ENCODE results near the gene NME1.
A peak's percentile ranks its signal among the peaks of the same experiment; 100 is the strongest.
"Not testable (repeated sequence)": the region's sequence is repeated elsewhere in the genome, so short reads cannot be mapped to it uniquely, and the experiment has no call there.

Gene NME1

GRCh38 chr17:51153210-51154072 is at the start of gene NME1:
TSS of gene NME1 (plus strand) at chr17:51153559. CDS start at chr17:51155655, 2,096 bp downstream.
- DNase-seq: peak; percentile 92 to 99

GRCh38 chr17:51107778-51108177 is 45.6 kb upstream of the NME1 start:
- DNase-seq: no peak

GRCh38 chr17:51112303-51113222 is 40.8 kb upstream of the NME1 start:
- peak in 1 of 2 donors; percentile 4 for DNase-seq

- DNase-seq: no peak
These were observed 38.2 kb upstream of the NME1 start for GRCh38 chr17:51115179-51115578.

- DNase-seq: no peak
These were observed 34.8 kb upstream of the NME1 start for GRCh38 chr17:51118330-51119195.

GRCh38 chr17:51119415-51120356 is 33.7 kb upstream of the NME1 start:
- DNase-seq: peak; percentile 20 to 31

- DNase-seq: peak in 1 of 2 donors; percentile 91
These were observed 33.0 kb upstream of the NME1 start for GRCh38 chr17:51120357-51120738.

GRCh38 chr17:51120739-51121619 is 32.4 kb upstream of the NME1 start, which contains the start of gene SPAG9:
TSS of gene SPAG9 (minus strand) at chr17:51120868. CDS start at chr17:51120656, 212 bp downstream.
- DNase-seq: peak; percentile 80 to 92

- DNase-seq: peak; percentile 76 to 86
These were observed 31.5 kb upstream of the NME1 start for GRCh38 chr17:51121620-51122472.

- not testable (repeated sequence) for DNase-seq
These were observed 30.8 kb upstream of the NME1 start for GRCh38 chr17:51122473-51123115.

- DNase-seq: no peak
These were observed 28.5 kb upstream of the NME1 start for GRCh38 chr17:51124640-51125503.

GRCh38 chr17:51128076-51128475 is 25.3 kb upstream of the NME1 start:
- DNase-seq: peak in 1 of 2 donors; percentile 10

GRCh38 chr17:51132964-51133319 is 20.4 kb upstream of the NME1 start:
- DNase-seq: no peak

GRCh38 chr17:51133365-51133764 is 20.0 kb upstream of the NME1 start:
- no peak for DNase-seq

GRCh38 chr17:51135956-51136355 is 17.4 kb upstream of the NME1 start:
- no peak for DNase-seq

GRCh38 chr17:51142597-51142996 is 10.8 kb upstream of the NME1 start:
- no peak for DNase-seq

GRCh38 chr17:51144266-51145022 is 8.9 kb upstream of the NME1 start:
- no peak for DNase-seq
